CMK (cell line): ENCODE measurements around the gene TMC4.
A peak's percentile ranks its signal among the peaks of the same experiment; 100 is the strongest.

Experiments used
- DNase-seq: peaks from one replicate; pipeline ENCODE4 v3.0.0-alpha.2; 2010; ENCODE audit warnings: low read depth

The TMC4 gene

DNA sequence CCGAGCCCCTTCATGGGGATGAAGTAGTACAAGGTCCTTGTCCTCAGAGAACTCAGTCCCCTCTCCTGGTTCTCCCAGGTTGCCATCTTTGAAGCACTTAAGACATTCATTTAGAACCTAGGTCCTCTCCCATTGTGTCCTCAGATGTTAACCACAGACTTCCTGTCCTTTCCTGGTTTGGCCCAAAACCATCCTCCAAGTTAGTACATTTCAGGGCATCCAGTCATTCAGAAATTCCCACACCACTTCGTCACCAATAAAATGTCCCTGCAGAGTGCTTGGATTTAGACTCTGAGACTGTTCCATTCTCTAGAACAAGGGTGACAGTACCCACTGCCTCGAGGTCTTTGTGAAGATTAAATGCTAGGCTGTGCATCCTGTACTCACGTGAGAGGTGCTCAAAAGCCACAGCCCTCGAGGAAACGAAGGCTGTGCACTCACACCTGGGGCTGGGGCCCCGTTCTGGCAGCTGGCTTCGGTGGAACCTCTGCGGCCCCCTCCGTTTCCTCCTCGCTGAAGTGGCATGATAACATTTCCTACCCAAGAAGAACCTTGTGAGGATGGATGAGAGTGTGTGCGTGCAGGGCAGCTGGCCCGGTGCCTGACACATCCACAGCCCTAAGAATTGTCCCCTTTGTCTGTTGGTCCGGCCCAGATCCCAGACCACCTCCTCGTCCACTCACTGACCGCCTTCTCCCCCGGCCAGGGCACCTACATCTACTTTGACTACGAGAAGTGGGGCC, 18.2 kb downstream of the TMC4 start:
- no peak for DNase-seq

GRCh38 chr19:54153731-54154326, 19.1 kb downstream of the TMC4 start:
- no peak for DNase-seq

GRCh38 chr19:54152878-54153524, 20.0 kb downstream of the TMC4 start:
- DNase-seq = no peak

- DNase-seq = no peak
These were observed 20.7 kb downstream of the TMC4 start for GRCh38 chr19:54152267-54152666.

DNA sequence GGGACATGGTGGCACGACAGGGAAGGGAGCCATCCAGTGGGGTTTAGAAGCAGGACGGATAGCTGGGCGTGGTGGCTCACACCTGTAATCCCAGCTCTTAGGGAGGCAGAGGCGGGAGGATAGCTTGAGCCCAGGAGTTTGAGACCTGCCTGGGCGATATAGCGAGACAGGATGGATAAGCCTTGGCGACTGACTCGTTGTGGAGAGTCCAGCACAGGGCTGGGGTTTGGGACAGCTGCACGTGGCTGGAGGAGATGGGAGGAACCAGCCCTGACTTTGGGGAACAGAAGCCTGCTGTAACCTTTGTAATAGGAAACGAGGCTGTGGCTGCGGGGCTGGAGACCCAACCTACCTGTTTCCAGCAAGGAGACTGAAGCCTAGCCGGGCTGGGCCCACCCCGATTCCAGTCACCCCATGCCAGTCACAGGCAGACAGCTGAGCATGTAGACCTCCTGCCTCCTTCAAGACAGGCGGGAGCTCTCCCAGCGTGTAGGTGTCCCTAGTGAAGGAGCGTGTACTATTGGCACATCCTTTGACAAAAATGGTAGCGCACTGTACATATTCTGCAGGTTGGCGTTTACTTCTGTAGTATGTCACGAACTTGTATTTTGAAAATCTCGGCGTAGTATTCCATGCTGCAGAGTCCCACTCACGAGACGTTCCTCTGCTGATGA, 21.5 kb downstream of the TMC4 start:
- DNase-seq = no peak

DNA sequence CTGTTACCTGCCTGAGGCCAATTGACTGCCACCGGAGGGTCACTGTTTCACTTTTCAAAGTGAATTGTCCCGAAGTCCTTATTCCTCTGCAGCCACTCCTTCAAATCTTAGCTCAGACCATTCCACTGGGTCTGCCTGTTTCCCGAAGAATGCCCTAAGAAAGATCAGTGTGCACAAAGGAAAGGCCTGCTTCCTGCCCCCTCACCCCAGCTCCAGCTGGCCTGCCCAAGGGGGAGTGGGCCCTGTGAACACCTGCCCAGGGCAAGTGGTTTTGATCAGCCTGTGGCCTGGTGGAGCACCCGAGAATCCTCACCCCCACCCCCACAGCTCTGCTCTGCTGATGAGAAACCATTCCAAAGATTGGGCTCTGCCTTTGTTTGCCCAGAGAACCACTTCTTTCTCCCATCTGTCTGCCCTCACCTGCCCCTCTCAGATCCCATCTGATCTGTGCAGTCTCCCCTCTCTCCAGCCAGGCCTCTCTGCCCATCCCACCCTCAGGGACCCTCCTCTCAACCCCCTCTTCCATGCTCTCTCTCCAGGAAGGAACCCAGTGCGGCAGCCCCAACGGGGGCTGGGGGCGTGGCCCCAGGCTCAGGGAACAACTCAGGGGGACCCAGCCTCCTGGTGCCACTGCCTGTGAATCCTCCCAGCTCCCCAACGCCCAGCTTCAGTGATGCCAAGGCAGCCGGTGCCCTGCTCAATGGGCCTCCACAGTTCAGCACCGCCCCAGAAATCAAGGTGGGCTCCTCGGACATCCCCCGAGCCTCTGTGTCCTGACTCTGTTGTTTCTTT, 23.7 kb downstream of the TMC4 start:
- no peak for DNase-seq

GRCh38 chr19:54148158-54148557, 24.8 kb downstream of the TMC4 start:
- DNase-seq = no peak

- DNase-seq = no peak
These were observed 25.3 kb downstream of the TMC4 start for GRCh38 chr19:54147676-54148075.

DNA sequence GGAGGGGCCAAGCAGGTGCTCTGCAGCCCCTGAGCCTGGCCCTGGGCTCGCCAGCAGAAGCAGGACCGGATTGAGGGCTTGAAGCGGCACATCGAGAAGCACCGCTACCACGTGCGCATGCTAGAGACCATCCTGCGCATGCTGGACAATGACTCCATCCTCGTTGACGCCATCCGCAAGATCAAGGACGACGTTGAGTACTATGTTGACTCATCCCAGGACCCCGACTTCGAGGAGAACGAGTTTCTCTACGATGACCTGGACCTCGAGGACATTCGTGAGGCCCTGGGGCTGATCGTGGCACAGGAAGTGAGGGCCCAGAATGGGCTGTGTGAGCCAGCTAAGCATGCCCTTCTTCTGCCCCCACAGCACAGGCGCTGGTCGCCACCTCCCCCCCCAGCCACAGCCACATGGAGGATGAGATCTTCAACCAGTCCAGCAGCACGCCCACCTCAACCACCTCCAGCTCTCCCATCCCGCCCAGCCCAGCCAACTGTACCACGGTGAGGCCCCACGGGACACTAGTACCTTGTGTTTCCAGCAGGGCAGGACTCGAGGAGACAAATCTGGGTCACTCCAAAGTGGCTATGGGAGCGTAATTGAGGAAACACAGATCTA, 27.3 kb downstream of the TMC4 start:
- no peak for DNase-seq

GRCh38 chr19:54142166-54142780, 30.7 kb downstream of the TMC4 start:
- no peak for DNase-seq

DNA sequence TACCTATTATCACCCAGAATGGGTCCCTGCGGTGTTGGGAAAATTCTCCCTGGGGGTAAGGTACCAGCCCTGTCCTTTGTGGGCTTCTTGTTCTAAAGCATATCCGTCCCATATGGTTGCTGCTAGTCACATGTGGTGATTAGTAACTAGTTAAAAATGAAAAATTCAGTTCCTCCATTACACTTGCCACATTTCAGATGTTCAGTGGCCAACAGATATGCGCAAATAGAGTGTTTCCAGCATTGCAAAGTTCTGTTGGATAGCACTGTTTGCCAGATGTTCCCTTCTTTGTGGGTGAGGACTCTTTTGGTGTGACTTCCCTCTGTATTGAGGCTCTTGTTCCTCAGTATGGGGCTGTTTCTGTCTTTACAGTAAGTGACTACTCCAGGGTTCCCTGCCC, 31.6 kb downstream of the TMC4 start:
- DNase-seq = no peak

- no peak for DNase-seq
These were observed 34.3 kb downstream of the TMC4 start for GRCh38 chr19:54138489-54139256.

- DNase-seq = no peak
These were observed 35.1 kb downstream of the TMC4 start, which contains the start of gene CNOT3 for GRCh38 chr19:54137699-54138488. Gene CNOT3 (plus strand): TSS chr19:54137762. CDS start chr19:54142979, 5,217 bp downstream.

GRCh38 chr19:54136864-54137698, 35.9 kb downstream of the TMC4 start:
- DNase-seq = peak; percentile 100

DNA sequence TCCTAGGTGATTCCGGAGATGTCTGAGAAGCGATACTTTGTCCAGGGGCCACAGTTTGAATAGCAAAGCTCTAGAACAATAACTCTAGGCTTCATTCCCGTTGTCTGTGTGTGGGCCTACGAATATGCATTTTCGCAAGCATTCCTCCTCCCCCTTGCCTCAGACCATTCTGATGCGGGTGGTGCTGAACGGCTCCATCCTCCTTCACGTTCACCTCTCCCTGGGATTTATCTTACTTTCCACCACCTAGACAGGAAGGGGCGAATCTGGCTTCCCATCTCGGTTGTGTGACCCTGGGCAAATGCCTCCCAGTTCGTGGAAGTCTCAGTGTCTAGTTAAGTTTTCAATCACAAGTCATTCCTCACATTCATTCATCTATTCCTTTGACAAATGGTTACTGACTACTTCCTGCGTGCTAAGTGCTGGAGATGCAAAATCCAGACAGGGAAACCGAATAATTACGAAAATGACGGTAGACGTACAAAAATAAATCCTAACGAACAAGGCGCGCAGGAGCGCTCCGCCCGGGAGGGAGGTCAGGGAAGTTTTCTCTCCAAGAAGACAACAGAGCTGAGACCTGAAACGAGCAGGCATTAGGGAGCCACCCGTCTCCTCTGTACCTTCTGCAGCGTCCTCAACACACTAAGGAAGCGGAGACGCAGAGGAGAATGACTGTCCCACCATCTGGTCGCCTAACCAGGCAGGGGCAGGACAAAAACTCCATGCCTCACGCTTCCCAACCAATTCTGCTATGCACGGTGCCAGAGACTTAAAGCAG, 36.7 kb downstream of the TMC4 start:
- DNase-seq = no peak

DNA sequence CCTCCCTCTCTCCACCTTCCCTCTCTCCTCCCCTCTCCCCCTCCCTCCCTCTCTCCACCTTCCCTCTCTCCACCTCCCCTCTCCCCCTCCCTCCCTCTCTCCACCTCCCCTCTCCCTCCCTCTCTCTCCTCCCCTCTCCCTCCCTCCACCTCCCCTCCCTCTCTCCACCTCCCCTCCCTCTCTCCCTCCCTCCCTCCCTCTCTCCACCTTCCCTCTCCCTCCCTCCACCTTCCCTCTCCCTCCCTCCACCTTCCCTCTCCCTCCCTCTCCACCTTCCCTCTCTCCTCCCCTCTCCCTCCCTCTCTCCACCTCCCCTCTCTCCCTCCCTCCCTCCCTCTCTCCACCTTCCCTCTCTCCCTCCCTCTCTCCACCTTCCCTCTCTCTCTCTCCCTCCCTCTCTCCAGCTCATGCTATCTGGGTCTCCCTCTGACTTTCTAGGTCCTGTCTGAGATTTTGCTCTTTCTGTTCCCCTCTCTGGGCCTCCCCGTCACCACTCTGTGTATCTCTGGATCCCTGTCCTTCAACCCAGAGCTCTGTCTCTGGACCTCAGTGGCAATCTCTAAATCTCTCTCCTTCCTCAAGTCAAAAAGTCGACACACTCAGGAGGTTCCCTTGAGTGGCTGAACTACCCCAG, 38.9 kb downstream of the TMC4 start:
- no peak for DNase-seq

DNA sequence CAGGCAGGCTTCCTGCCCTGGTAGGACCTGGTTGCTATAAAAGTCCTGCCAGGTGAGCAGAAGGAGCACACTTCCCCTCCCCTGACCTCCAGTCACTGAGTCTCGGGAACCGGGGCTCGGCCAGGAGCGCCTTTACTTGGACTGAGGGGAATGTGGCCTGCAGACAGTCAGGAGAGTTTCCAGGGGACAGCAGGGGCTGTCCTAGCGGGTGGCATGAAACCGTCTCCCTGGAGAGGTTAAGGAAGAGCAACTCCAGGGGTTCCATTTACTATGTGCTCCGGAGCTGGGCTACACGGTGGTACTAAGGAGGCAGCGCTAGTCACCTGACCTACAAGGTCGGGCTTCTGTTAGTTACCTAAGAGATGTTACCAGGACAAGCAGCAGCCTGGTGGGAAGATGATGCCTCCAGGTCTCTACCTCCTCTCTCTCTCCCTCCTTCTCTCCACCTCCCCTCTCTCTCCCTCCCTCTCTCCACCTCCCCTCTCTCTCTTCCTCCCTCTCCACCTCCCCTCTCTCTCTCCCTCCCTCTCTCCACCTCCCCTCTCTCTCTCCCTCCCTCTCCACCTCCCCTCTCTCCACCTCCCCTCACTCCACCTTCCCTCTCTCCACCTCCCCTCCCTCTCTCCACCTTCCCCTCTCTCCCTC, 39.5 kb downstream of the TMC4 start:
- DNase-seq = peak; percentile 38
